Sigmoid colon (tissue), 4 donors: ENCODE data around the gene PDE1A.

ENCODE experiments used
- CTCF ChIP-seq, 4 experiments: fragments of 450-650 bp in 3 of 4; fragments of 200-600 bp in 1 of 4; IDR thresholded peaks; one replicate each; pipeline ENCODE4 v1.5.1; 2016 to 2019; ENCODE audit warnings: antibody characterized with exemption in 4 of 4, mild to moderate bottlenecking in 3 of 4, moderate library complexity in 2 of 4
- POLR2A ChIP-seq, 2 donors: fragments of 450-650 bp; IDR thresholded peaks; one replicate each; pipeline ENCODE4 v1.6.1; 2016; ENCODE audit warnings: antibody characterized with exemption in 2 of 2, mild to moderate bottlenecking in 2 of 2, moderate library complexity in 2 of 2
- POLR2AphosphoS5 ChIP-seq, 4 donors: sonication (generic); formaldehyde crosslinking; IDR thresholded peaks; one replicate each; pipeline ENCODE4 v1.6.1; 2017; ENCODE audit warnings: antibody characterized with exemption in 4 of 4

GRCh38 chr2:182090486-182090885 is 336.4 kb downstream of the PDE1A start:
- TF ChIP-seq CTCF (IDR thresholded peaks at IDR 0.05) (no peak), POLR2AphosphoS5 (IDR thresholded peaks at IDR 0.05) (no peak), POLR2A (IDR thresholded peaks at IDR 0.05) (no peak)
